ENCODE data around the gene SUGP1. TPM values are rescaled to one million over a fixed set of nuclear protein-coding genes. Genes with fewer than 3 reads are reported as not detected.

Gene SUGP1
- polyA plus RNA-seq, 3 donors: 17.4 to 38.8 (median 18.1) TPM

- Histone ChIP-seq H3K4me3 (replicated peaks in 1 of 3; ENCODE audit: low read depth in 2 of 3, low read length in 3 of 3) (no peak overlapping the region), H2AFZ (ENCODE audit: insufficient read depth, low read depth, low read length, poor library complexity, severe bottlenecking) (peak overlapping the region; percentile 47), H3K36me3 (replicated peaks in 1 of 2; ENCODE audit: control insufficient read depth in 1 of 2, insufficient read depth in 2 of 2, low read length in 2 of 2) (peaks cover 14 to 17% of the 10 kb centered on the region in 2 donors), H3K4me1 (ENCODE audit: control insufficient read depth in 1 of 2, insufficient read depth in 2 of 2, low read length in 2 of 2) (peaks cover 14 to 20% of the 10 kb centered on the region in 2 donors), H3K9me3 (replicated peaks in 1 of 2; ENCODE audit: control insufficient read depth in 1 of 2, insufficient read depth in 1 of 2, low read length in 2 of 2) (no peaks in the 10 kb centered on the region), H3K9ac (ENCODE audit: insufficient read depth, low read length, poor library complexity, severe bottlenecking) (no peak overlapping the region), H4K20me1 (ENCODE audit: insufficient read depth, low read length) (no peaks in the 10 kb centered on the region), H3K4me2 (replicated peaks; ENCODE audit: extremely low read depth, low read length, poor library complexity, severe bottlenecking) (no peak overlapping the region), H3K79me2 (ENCODE audit: insufficient read depth, low read length) (no peaks in the 10 kb centered on the region), H3K27me3 (ENCODE audit: control insufficient read depth in 2 of 2, insufficient read depth in 2 of 2, low read length in 2 of 2) (no peaks in the 10 kb centered on the region), H3K27ac (ENCODE audit: low read depth in 1 of 2, low read length in 2 of 2) (no peak overlapping the region)
- intact Hi-C loops (cut with micrococcal nuclease): no loop called here
- 27% methylated on average over 9 of the region's 14 CpGs for WGBS (ENCODE audit: insufficient coverage)
- Mint-ChIP-seq H3K9me3 (peaks cover 0 to 3% (median 0%) of the 10 kb centered on the region in 7 donors), H3K27me3 (ENCODE audit: low read depth in 3 of 3) (peaks cover 0 to 6% (median 0%) of the 10 kb centered on the region in 3 donors), H3K4me3 (no peak overlapping the region), H3K27ac (peak overlapping the region in 3 of 7 donors; percentile 6 to 82 (median 8)), H3K36me3 (peaks cover 21 to 25% of the 10 kb centered on the region in 2 donors), H3K4me1 (peaks cover 15% of the 10 kb centered on the region)
- DNase-seq: peak; percentile 72 to 84 (median 74)
- peak; percentile 85 for TF ChIP-seq CTCF (IDR thresholded peaks at IDR 0.05)
Measured at GRCh38 chr19:19361075-19361594, 40.8 kb upstream of the SUGP1 start.

GRCh38 chr19:19356901-19357566 is 36.7 kb upstream of the SUGP1 start:
- no peak overlapping the region for H3K4me3 Mint-ChIP-seq
- H3K27me3 Mint-ChIP-seq (ENCODE audit: low read depth in 3 of 3): peaks cover 0 to 4% (median 0%) of the 10 kb centered on the region in 3 donors
- Histone ChIP-seq H3K9ac (ENCODE audit: insufficient read depth, low read length, poor library complexity, severe bottlenecking) (no peak overlapping the region), H3K27ac (ENCODE audit: low read depth in 1 of 2, low read length in 2 of 2) (no peak overlapping the region), H3K79me2 (ENCODE audit: insufficient read depth, low read length) (no peaks in the 10 kb centered on the region), H3K9me3 (replicated peaks in 1 of 2; ENCODE audit: control insufficient read depth in 1 of 2, insufficient read depth in 1 of 2, low read length in 2 of 2) (no peaks in the 10 kb centered on the region), H3K4me1 (ENCODE audit: control insufficient read depth in 1 of 2, insufficient read depth in 2 of 2, low read length in 2 of 2) (peaks cover 0 to 7% of the 10 kb centered on the region in 2 donors), H3K4me3 (replicated peaks in 1 of 3; ENCODE audit: low read depth in 2 of 3, low read length in 3 of 3) (no peak overlapping the region), H3K36me3 (replicated peaks in 1 of 2; ENCODE audit: control insufficient read depth in 1 of 2, insufficient read depth in 2 of 2, low read length in 2 of 2) (peaks cover 55 to 58% of the 10 kb centered on the region in 2 donors), H4K20me1 (ENCODE audit: insufficient read depth, low read length) (peaks cover 3% of the 10 kb centered on the region), H3K4me2 (replicated peaks; ENCODE audit: extremely low read depth, low read length, poor library complexity, severe bottlenecking) (no peak overlapping the region), H2AFZ (ENCODE audit: insufficient read depth, low read depth, low read length, poor library complexity, severe bottlenecking) (no peak overlapping the region), H3K27me3 (ENCODE audit: control insufficient read depth in 2 of 2, insufficient read depth in 2 of 2, low read length in 2 of 2) (no peaks in the 10 kb centered on the region)
- H3K27ac Mint-ChIP-seq: peak overlapping the region in 1 of 7 donors; percentile 37
- intact Hi-C loops (cut with micrococcal nuclease): no loop called here
- 100% methylated on average over 3 of the region's 13 CpGs for WGBS (ENCODE audit: insufficient coverage)
- TF ChIP-seq CTCF (IDR thresholded peaks at IDR 0.05): no peak
- H3K4me1 Mint-ChIP-seq: peaks cover 6% of the 10 kb centered on the region
- peaks cover 57 to 66% of the 10 kb centered on the region in 2 donors for H3K36me3 Mint-ChIP-seq
- H3K9me3 Mint-ChIP-seq: no peaks in the 10 kb centered on the region
- DNase-seq: no peak

All from CD14-positive monocyte (primary cell).